ENCODE measurements around the gene ZBTB4. TPM values are rescaled to one million over a fixed set of nuclear protein-coding genes. Genes with fewer than 3 reads are reported as not detected.
A peak's percentile ranks its signal among the peaks of the same experiment; 100 is the strongest.

Gene ZBTB4
- total RNA-seq, 1 experiment from 2014 or later, result 14.4 TPM

DNA sequence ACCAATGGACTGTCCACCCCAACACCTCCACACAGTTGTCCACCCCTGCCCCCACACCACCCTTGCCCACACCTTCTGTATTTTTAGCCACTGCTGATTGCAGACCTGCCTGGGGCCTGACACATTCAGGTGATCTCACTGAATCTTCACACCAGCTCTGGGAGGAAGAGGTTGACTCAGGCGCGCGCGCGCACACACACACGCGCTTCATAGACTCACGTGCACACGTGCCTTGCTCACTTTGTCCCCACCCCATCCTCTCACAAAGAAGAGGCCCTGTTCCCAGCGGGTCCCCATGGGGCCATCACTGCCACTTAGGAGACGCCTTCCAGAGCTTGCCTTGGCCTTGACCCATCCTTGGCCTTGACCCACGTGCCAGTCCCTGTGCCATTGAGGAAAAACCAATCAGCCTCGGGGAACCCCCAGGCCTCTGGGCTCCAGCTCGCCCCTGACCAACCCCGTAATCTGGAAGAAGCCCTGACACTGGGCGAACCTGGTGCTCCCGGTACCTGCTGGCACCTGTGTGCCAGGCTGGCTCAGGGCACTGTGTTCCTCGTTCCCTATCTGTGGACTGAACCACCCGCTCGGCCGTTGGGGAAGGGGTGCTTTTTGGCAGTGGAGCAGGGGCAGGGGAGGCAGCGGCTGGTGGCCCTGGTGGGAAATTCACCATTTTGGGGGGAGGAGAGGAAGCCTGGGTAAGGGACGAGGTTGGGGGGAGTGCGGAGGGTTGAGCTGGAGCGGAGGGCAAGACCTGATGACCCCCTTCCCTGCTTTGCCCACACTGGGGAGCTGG lies 68.6 kb downstream of the ZBTB4 start:
- H4K91ac ChIP-seq (ENCODE audit: insufficient read length, low read depth, low read length), result no peak overlapping the region
- no peak overlapping the region for H2BK15ac ChIP-seq (ENCODE audit: low read depth, low read length)
- Mint-ChIP-seq H3K27me3 (ENCODE audit: low read depth) (no peaks in the 10 kb centered on the region), H3K27ac (peak overlapping the region in 1 of 3 experiments; percentile 52; a peak in 1 of 7 replicates), H3K36me3 (ENCODE audit: insufficient read depth in 1 of 3, low read depth in 3 of 3) (peaks cover 18 to 49% (median 38%) of the 10 kb centered on the region in 3 experiments), H3K4me3 (no peak overlapping the region; a peak in 1 of 5 replicates), H3K9me3 (peaks cover 0 to 2% of the 10 kb centered on the region in 2 experiments; a peak in 1 of 5 replicates), H3K4me1 (peaks cover 14 to 34% of the 10 kb centered on the region in 2 experiments)
- no peak overlapping the region for H2AK5ac ChIP-seq (ENCODE audit: insufficient read length, low read length)
- no peak overlapping the region for H3K14ac ChIP-seq (ENCODE audit: insufficient read depth, low read length)
- DNase-seq, result no peak
- no peak overlapping the region for H2BK5ac ChIP-seq (ENCODE audit: insufficient read length, low read length)
- H4K5ac ChIP-seq (ENCODE audit: insufficient read length, low read depth, low read length), result no peak overlapping the region
- WGBS (ENCODE audit: extremely low coverage, insufficient read length, low lambda C conversion rate), result no CpG with 5 or more reads among the region's 25 CpGs
- H3K23ac ChIP-seq (ENCODE audit: insufficient read length, low read depth, low read length), result no peak overlapping the region
- H3K4me1 ChIP-seq (ENCODE audit: insufficient read depth, low read length), result no peaks in the 10 kb centered on the region; the same call in 1 of the 2 replicates
- no peaks in the 10 kb centered on the region for H3K79me2 ChIP-seq (ENCODE audit: insufficient read depth, low read length)
- TF ChIP-seq CTCF (conservative IDR thresholded peaks at IDR 0.05), result no peak
- H2AFZ ChIP-seq (ENCODE audit: low read length), result no peak overlapping the region
- H3K18ac ChIP-seq (ENCODE audit: insufficient read length, low read depth, low read length), result no peak overlapping the region
- peaks cover under 1% of the 10 kb centered on the region for H3K23me2 ChIP-seq (ENCODE audit: insufficient read length, low read depth, low read length, poor library complexity, severe bottlenecking)
- no peaks in the 10 kb centered on the region for H3K9me3 ChIP-seq (ENCODE audit: control insufficient read depth, low read depth, low read length)
- no peak overlapping the region for H3K56ac ChIP-seq (ENCODE audit: insufficient read length, low read depth, low read length)
- no peak overlapping the region for H2BK20ac ChIP-seq (ENCODE audit: low read depth, low read length, poor library complexity, severe bottlenecking)
- H3T11ph ChIP-seq (ENCODE audit: low read length), result no peak overlapping the region
- H4K20me1 ChIP-seq (ENCODE audit: control insufficient read depth, insufficient read depth, insufficient read length), result no peaks in the 10 kb centered on the region
- H3K79me1 ChIP-seq (ENCODE audit: insufficient read depth, low read depth, low read length, poor library complexity, severe bottlenecking), result no peaks in the 10 kb centered on the region
- no peak overlapping the region for H4K8ac ChIP-seq (replicated peaks; ENCODE audit: insufficient read length, low read depth, low read length)
- no peak overlapping the region for H2BK120ac ChIP-seq (ENCODE audit: low read depth, low read length, poor library complexity, severe bottlenecking)
- H3K4ac ChIP-seq (ENCODE audit: low read depth, low read length), result no peak overlapping the region
- no peak overlapping the region for H3K9ac ChIP-seq (ENCODE audit: extremely low read depth, insufficient read length, low read length)
- H2BK12ac ChIP-seq (ENCODE audit: insufficient read length, low read depth, low read length), result no peak overlapping the region
- no peak overlapping the region for H3K4me2 ChIP-seq (ENCODE audit: insufficient read depth, insufficient read length, low read length)
- no peaks in the 10 kb centered on the region for H3K27me3 ChIP-seq (ENCODE audit: insufficient read depth, low read length)
- H3K27ac ChIP-seq (ENCODE audit: insufficient read length, low read depth, low read length), result no peak overlapping the region
